ENCODE data around the gene DIP2A.

- no peak for TF ChIP-seq GATA2 (IDR thresholded peaks at IDR 0.05; ENCODE audit: low read depth, low read length)
- TF ChIP-seq GATA3 (IDR thresholded peaks at IDR 0.05; ENCODE audit: low read depth, low read length): no peak
Measured at GRCh38 chr21:46517361-46517760, 58.7 kb downstream of the DIP2A start.

All from SH-SY5Y (cell line).